Stimulated activated CD4-positive, alpha-beta T cell treated with anti-CD3 and anti-CD28 coated beads, Interleukin-1b, Interleukin-23, amount 100 ng/mL, for 1 hour (primary cell): ENCODE data around the gene CD40LG.

Source experiments
- DNase-seq, 2 donors: peaks; one replicate each; pipeline ENCODE4 v3.0.0-alpha.2; 2020; ENCODE audit warnings: low read depth in 2 of 2

CD40LG gene

DNA sequence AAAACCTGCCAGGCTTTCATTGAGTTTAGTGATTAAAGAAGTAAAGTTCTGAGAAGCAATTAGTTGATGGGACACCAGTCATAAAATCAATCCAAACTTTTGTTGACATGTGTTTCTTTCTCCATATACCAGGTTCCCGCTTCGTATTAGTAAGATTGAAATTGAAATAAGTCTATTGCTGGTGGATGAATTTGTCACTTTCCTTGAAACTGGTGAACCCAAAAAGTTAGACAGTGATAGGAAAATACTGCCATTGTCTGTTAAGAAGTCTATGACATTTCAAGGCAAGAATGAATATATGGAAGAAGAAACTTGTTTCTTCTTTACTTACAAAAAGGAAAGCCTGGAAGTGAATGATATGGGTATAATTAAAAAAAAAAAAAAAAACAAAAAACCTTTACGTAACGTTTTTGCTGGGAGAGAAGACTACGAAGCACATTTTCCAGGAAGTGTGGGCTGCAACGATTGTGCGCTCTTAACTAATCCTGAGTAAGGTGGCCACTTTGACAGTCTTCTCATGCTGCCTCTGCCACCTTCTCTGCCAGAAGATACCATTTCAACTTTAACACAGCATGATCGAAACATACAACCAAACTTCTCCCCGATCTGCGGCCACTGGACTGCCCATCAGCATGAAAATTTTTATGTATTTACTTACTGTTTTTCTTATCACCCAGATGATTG is at the start of gene CD40LG:
Gene CD40LG (plus strand): TSS at position 482 of the 684 bp plus-strand sequence. CDS start 91 bp downstream, at position 573.
- DNase-seq = no peak

GRCh38 chrX:136598631-136599030 is 49.3 kb upstream of the CD40LG start:
- no peak for DNase-seq

- no peak for DNase-seq
Observed at GRCh38 chrX:136600059-136600458, 47.9 kb upstream of the CD40LG start.

GRCh38 chrX:136607236-136607635 is 40.7 kb upstream of the CD40LG start:
- no peak for DNase-seq

GRCh38 chrX:136608295-136608933 is 39.5 kb upstream of the CD40LG start:
- no peak for DNase-seq

- DNase-seq = no peak
Observed at GRCh38 chrX:136616987-136617685, 30.8 kb upstream of the CD40LG start.

DNA sequence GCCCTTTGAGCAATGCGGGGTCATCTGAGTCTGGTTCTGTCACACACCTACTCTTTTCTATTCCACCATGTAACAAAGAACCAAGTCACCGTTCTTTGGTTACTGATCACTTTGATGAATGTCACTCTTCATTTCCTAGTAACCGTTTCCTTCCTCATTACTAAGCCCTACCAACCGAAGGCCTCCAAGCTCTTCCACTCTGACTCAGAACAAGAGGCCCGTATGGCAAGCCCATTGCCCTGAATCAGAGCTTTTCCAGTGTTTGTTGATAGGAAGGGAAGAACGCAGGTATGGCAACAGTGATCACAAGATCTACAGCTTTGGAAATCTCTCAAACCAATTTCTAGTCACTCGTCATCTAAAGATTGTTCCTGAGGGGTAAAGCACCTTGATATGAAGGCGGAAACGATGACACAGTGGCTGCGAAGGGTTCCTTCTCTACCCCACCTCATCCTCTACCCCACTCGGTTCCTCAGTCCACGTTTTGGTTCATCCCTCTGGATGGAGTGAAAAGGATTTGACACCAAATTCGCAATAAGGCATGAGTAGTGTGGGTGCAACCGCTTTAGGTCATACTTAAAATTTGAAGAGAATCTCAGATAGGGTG is 28.0 kb upstream of the CD40LG start:
- DNase-seq = no peak

DNA sequence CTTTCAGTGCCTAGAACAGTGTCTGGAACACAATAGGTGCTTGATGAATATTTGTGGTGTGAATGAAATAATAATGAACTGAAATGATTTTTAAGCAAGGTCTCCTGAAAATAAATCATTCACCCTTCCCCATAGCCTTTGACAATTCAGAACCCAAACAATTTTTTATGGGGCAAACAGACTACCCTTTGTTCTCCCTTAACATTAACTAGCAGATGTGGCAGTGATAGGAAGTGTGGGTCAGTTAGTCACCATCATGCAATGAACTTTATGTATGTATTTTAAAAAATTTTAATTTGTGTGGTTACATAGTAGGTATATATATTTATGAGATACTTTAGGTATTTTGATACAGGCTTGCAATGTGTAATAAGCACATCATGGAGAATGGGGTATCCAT is 27.2 kb upstream of the CD40LG start:
- DNase-seq = no peak

GRCh38 chrX:136622568-136622967 is 25.4 kb upstream of the CD40LG start:
- no peak for DNase-seq

DNA sequence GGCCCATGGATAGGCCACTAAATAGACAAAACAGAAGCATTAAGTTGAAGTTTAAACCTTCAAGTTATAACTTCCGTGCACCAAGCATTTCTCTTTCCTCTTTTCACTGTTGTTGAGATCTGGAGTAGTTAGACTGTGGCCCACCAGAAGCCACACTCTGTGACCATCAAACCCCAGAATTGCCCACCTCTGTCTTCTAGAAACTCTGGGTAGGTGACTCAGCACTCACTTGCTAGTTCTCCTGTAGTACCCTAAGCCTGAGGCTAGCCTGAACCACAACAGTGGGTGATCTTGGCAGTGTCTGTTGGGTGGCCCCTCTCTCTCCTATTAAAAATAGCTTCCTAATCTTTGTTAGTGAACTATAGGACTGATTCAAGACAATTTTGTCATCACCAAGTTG is 24.6 kb upstream of the CD40LG start:
- no peak for DNase-seq

GRCh38 chrX:136625246-136625645 is 22.7 kb upstream of the CD40LG start:
- no peak for DNase-seq

- no peak for DNase-seq
Observed at GRCh38 chrX:136626237-136626636, 21.7 kb upstream of the CD40LG start.

DNA sequence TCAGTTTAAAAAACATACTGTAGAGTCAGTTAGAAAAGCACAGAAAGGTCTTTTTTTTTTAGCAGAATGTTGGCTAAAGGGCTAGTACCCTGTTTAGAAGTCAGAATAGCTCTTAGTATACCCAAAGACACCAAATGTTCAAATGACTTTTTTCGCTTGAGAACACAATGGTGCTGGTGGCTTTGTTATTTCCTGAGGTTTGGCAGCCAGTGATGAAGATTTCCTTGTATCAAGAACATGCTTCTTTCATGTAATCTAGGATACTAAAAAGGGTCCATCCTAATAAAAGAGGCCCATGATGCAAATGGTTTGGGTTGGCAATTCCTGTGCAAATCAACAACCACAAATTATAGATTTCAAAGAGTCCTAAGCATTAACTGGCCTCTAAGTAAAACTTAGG is 21.1 kb upstream of the CD40LG start:
- no peak for DNase-seq

- DNase-seq = no peak
Observed at GRCh38 chrX:136627409-136627808, 20.5 kb upstream of the CD40LG start.

DNA sequence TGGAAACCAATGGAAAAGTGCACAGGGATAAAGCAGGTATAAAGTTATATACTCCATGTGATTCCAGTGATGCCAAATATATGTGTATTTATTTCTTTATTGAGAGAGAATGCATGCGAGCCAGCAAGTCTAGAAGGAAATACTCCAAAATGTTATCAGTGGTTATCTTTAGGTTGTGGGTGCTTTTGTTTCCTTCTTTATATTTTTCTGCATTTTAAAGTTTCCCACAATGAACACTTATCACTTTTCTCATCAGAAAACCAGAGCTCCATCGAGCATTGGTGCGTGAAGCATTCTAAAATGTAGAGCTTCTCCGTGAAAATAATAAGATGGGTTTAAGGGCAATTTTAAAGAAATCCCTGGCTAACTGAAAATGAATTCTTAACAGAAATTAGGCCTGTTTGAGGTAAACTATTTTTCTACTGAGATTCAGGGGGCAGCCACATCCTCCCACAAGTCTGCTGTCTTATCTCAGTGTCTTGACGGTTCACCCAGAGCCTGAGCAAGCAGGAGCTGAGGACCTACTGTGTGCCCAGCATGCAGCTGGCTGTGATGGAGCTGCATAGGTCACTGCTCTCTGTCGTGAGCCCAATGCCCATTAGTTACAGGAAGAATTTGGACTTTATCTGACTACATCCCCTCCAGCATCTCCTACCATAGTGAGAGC is 18.7 kb upstream of the CD40LG start:
- DNase-seq = no peak

DNA sequence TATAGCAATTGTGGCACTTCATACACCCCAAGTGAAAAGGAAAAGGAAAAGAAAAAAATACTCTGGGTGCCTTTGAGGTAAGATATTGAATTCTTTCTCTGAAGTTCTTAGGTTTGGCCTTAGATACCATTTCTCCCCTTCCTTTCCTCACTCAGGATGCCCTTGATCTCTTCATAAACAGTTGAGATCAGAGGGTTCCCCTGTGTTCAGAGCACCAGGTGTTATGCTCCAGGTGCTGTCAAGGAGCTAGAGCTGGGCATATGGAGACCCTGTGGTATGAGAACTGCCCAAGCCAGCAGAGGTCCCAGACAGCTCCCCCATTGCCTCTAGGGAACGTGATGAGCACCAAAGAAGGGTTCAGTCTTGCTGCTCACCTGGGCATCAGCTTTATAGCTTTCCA is 17.1 kb upstream of the CD40LG start:
- DNase-seq = no peak

- no peak for DNase-seq
Observed at GRCh38 chrX:136635235-136635634, 12.7 kb upstream of the CD40LG start.

- no peak for DNase-seq
Observed at GRCh38 chrX:136636121-136636520, 11.8 kb upstream of the CD40LG start.

DNA sequence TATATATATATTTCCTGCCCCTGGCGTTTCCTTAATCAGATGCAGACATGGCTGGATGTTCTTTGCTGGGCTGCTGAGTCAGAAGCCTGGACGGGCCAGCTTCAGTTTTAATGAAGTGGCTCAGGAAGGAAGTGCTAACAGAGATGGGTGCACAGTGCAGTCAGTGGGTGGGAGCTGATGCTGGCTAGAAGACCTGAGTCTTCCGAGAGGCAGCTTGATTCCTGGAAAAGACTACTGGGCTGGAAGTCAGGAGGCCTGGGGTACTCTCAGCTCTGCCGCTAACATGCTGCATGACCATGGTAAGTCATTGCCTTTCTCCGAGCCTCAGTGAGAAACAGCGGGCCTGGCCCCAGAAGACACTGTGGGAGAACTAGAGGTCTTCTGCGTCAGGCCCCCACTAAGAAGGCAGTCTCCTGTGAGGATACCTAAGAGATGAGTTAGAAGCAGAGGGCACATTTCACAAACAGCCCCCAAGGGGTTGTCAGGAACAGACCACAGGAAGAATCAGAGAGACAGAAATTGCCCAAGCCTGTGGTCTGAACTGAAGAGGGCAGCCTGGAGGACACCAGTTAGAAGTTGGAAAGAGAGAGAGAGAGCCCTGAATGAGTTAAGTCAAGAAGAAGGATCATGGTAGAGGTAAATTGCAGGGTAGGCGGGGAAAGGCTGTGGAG is 8.3 kb upstream of the CD40LG start:
- no peak for DNase-seq

DNA sequence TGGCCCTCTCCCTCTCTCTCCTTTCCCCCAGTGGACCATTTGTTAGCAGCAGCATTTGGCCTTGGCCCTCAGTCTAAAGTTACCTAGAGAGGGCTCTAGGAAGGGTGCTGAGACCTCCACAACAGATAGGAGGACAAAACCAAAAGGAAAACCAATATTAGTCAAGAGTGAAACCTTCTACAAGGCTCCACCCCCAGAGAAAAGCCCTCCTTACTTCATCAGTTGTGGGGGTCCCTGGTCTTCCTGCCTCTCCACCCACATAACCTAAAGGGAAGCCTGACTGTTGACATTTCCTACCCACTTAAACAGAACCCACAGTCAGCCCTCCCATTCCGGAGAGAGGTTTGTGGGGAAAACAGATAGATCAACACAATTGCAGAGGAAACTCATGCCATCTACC is 4.7 kb upstream of the CD40LG start:
- no peak for DNase-seq

DNA sequence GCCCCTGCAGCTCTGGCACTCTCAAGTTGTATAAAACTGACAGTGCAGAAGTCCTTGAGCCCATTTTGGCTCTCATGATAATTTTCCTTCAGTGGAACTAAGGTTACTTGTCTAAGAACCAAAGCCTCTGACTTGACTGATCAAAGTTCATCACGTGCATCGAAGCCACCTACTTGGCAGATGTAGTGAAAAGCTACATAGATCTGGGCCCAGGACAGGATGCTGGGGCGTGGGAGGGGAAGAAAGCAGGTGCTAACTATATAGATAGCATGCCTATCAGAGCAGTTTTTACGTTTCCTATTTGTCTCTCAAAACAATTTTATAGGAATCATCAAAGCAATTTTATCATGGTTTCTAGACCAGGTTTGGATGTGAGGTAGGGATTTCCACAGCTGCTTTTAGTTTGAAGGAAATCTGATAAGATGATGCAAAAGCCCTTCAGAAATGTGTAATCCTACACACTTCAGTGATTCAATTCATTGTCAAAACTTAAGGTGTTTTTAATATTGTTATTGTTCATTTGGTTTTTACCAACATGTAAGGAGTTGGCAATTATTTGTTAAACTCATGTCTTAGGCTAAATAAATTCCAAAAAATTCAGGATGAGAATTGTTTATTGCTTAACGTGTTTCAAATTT is 1.2 kb upstream of the CD40LG start:
- peak in 1 of 2 donors; percentile 23 for DNase-seq
